ENCODE data around the gene ASH1L. TPM values are rescaled to one million over a fixed set of nuclear protein-coding genes. Genes with fewer than 3 reads are reported as not detected.
"Not testable (repeated sequence)": the region's sequence is repeated elsewhere in the genome, so short reads cannot be mapped to it uniquely, and the experiment has no call there.

The ASH1L gene
- total RNA-seq, 1 experiment from 2014 or later: 30.5 TPM

GRCh38 chr1:155591770-155592169, 29.2 kb upstream of the ASH1L start:
- ChIA-PET RAD21 (ENCODE audit: low non-redundant PET in 1 of 2, low total read pairs in 2 of 2, uncharacterized antibody in 2 of 2, unreplicated experiment in 2 of 2) (no interaction called here), POLR2A (no interaction called here), CTCF (no interaction called here)
- no peak overlapping the region for H2AFZ ChIP-seq (ENCODE audit: low read depth, low read length, poor library complexity, severe bottlenecking)
- no TSS peak for BruUV-seq (replicated peaks)
- intact Hi-C loops (cut with micrococcal nuclease): loop anchor here (1.0 to 10.0 kb wide), 5 partner anchors 269 to 497 kb away; partner anchors contain the start of genes MTX1, RUSC1 and THBS3
- no peaks in the 10 kb centered on the region for H3K27me3 ChIP-seq (ENCODE audit: insufficient read depth, low read length)
- H3K4me2 ChIP-seq (ENCODE audit: low read length): no peak overlapping the region
- no peaks in the 10 kb centered on the region for H3K36me3 ChIP-seq (ENCODE audit: control insufficient read depth in 1 of 2, insufficient read depth in 2 of 2, low read length in 2 of 2)
- H3K79me2 ChIP-seq (ENCODE audit: insufficient read depth, low read length): no peaks in the 10 kb centered on the region
- H3K4me1 ChIP-seq (ENCODE audit: control insufficient read depth in 1 of 2, insufficient read depth in 2 of 2, low read length in 2 of 2): no peaks in the 10 kb centered on the region
- TF ChIP-seq TCF7L2 (IDR thresholded peaks at IDR 0.05; ENCODE audit: borderline replicate concordance, extremely low read depth, insufficient read depth, insufficient read length): no peak
- no peak for TF ChIP-seq REST (IDR thresholded peaks at IDR 0.05; ENCODE audit: low read depth)
- TF ChIP-seq YY1 (IDR thresholded peaks at IDR 0.05; ENCODE audit: extremely low read depth, insufficient replicate concordance, low read depth, low read length): no peak
- TF ChIP-seq POLR2AphosphoS5 (IDR thresholded peaks at IDR 0.05; ENCODE audit: low read depth, low read length): no peak
- TF ChIP-seq ELF1 (IDR thresholded peaks at IDR 0.05; ENCODE audit: borderline replicate concordance, low read depth): no peak
- no peak for TF ChIP-seq SP1 (IDR thresholded peaks at IDR 0.05; ENCODE audit: low read depth)
- TF ChIP-seq CTCF (IDR thresholded peaks at IDR 0.05 in 2 of 3, conservative IDR thresholded peaks at IDR 0.05 in 1 of 3; ENCODE audit: borderline replicate concordance in 1 of 3, insufficient read depth in 1 of 3, low read depth in 2 of 3, low read length in 2 of 3): peak; percentile 40 to 84 (median 59)
- TF ChIP-seq SIN3A (IDR thresholded peaks at IDR 0.05; ENCODE audit: low read depth): no peak
- TF ChIP-seq FOSL1 (IDR thresholded peaks at IDR 0.05; ENCODE audit: low read depth): no peak
- peak; percentile 84 for TF ChIP-seq RAD21 (IDR thresholded peaks at IDR 0.05; ENCODE audit: low read depth)
- DNase-seq (ENCODE audit: low read depth, low spot score) (peak; percentile 70), ATAC-seq (peak; percentile 83)
- no peaks in the 10 kb centered on the region for H4K20me1 ChIP-seq (ENCODE audit: insufficient read depth)
- no peak overlapping the region for H3K4me3 ChIP-seq (replicated peaks in 1 of 2; ENCODE audit: low read depth in 1 of 2, low read length in 2 of 2)
- H3K9ac ChIP-seq (ENCODE audit: low read length): no peak overlapping the region
- no peaks in the 10 kb centered on the region for H3K9me2 ChIP-seq (ENCODE audit: insufficient read depth)
- H3K27ac ChIP-seq (ENCODE audit: low read depth, low read length): no peak overlapping the region
- H3K9me3 ChIP-seq (ENCODE audit: control insufficient read depth in 1 of 2, insufficient read depth in 1 of 2, low read depth in 1 of 2, low read length in 2 of 2): no peaks in the 10 kb centered on the region

- intact Hi-C loops (cut with micrococcal nuclease): loop anchor here (5.0 to 10.0 kb wide), 3 partner anchors 268 to 496 kb away; partner anchors contain the start of genes MTX1, RUSC1 and THBS3
- H2AFZ ChIP-seq (ENCODE audit: low read depth, low read length, poor library complexity, severe bottlenecking); DNase-seq (ENCODE audit: low read depth, low spot score); H3K79me2 ChIP-seq (ENCODE audit: insufficient read depth, low read length); H3K9me3 ChIP-seq (ENCODE audit: control insufficient read depth in 1 of 2, insufficient read depth in 1 of 2, low read depth in 1 of 2, low read length in 2 of 2); H3K4me1 ChIP-seq (ENCODE audit: control insufficient read depth in 1 of 2, insufficient read depth in 2 of 2, low read length in 2 of 2); H3K4me2 ChIP-seq (ENCODE audit: low read length); H3K9me2 ChIP-seq (ENCODE audit: insufficient read depth); BruUV-seq (replicated peaks); RAD21 ChIA-PET (ENCODE audit: low non-redundant PET in 1 of 2, low total read pairs in 2 of 2, uncharacterized antibody in 2 of 2, unreplicated experiment in 2 of 2); H3K36me3 ChIP-seq (ENCODE audit: control insufficient read depth in 1 of 2, insufficient read depth in 2 of 2, low read length in 2 of 2); H3K9ac ChIP-seq (ENCODE audit: low read length); POLR2A ChIA-PET; H3K27me3 ChIP-seq (ENCODE audit: insufficient read depth, low read length); H4K20me1 ChIP-seq (ENCODE audit: insufficient read depth); H3K27ac ChIP-seq (ENCODE audit: low read depth, low read length); H3K4me3 ChIP-seq (replicated peaks in 1 of 2; ENCODE audit: low read depth in 1 of 2, low read length in 2 of 2); CTCF ChIA-PET: not testable (repeated sequence)
- ATAC-seq: peak; percentile 44; the same call in 1 of the 2 replicates
These were observed 28.1 kb upstream of the ASH1L start for GRCh38 chr1:155590516-155591247.

Data from HCT116 (cell line).